Retinal pigment epithelial cell (primary cell): ENCODE results near the gene CDKN1A.

Experiments used
- DNase-seq: peaks from one replicate; pipeline ENCODE4 v3.0.0-alpha.2; 2010; ENCODE audit warnings: low read depth
- H3K4me3 ChIP-seq: 2 replicates; pipeline ENCODE4 v1.5.1; 2011; ENCODE audit warnings: mild to moderate bottlenecking, low read length, control low read depth, moderate library complexity
- TF ChIP-seq, protein P1 (sequence below): conservative IDR thresholded peaks from 2 replicates; pipeline ENCODE4 v1.5.1; 2011; ENCODE audit warnings: low read depth, low read length, control low read depth, inconsistent platforms

The CDKN1A gene

DNA sequence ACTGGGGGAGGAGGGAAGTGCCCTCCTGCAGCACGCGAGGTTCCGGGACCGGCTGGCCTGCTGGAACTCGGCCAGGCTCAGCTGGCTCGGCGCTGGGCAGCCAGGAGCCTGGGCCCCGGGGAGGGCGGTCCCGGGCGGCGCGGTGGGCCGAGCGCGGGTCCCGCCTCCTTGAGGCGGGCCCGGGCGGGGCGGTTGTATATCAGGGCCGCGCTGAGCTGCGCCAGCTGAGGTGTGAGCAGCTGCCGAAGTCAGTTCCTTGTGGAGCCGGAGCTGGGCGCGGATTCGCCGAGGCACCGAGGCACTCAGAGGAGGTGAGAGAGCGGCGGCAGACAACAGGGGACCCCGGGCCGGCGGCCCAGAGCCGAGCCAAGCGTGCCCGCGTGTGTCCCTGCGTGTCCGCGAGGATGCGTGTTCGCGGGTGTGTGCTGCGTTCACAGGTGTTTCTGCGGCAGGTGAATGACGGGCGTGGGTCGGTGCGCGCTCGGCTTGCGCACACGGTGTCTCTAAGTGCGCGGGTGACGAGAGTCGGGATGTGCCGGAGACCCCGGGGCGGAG lies at the start of gene CDKN1A:
Gene CDKN1A (plus strand): TSS at position 227 of the 555 bp plus-strand sequence. CDS start 5,388 bp downstream, outside the sequence.
- no peak for DNase-seq
- TF ChIP-seq, protein P1, sequence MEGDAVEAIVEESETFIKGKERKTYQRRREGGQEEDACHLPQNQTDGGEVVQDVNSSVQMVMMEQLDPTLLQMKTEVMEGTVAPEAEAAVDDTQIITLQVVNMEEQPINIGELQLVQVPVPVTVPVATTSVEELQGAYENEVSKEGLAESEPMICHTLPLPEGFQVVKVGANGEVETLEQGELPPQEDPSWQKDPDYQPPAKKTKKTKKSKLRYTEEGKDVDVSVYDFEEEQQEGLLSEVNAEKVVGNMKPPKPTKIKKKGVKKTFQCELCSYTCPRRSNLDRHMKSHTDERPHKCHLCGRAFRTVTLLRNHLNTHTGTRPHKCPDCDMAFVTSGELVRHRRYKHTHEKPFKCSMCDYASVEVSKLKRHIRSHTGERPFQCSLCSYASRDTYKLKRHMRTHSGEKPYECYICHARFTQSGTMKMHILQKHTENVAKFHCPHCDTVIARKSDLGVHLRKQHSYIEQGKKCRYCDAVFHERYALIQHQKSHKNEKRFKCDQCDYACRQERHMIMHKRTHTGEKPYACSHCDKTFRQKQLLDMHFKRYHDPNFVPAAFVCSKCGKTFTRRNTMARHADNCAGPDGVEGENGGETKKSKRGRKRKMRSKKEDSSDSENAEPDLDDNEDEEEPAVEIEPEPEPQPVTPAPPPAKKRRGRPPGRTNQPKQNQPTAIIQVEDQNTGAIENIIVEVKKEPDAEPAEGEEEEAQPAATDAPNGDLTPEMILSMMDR: no peak
- peak within 1 kb of the TSS; percentile 89 for H3K4me3 ChIP-seq

DNA sequence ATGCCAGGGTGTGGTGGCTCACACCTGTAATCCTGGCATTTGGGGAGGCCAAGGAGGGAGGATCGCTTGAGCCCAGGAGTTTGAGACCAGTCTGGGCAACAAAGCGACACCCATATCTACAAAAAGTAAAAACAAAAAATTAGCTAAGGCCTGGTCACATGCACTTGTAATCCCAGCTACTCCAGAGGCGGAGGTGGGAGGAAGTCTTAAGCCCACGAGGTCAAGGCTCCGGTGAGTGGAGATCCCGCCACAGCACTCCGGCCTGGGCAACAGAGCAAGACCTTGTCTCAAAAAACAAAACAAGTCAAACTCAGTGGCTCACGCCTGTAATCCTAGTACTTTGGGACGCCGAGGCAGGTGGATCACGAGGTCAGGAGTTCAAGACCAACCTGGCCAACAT lies 48.7 kb upstream of the CDKN1A start:
- H3K4me3 ChIP-seq: no peak overlapping the region
- no peak for DNase-seq
- TF ChIP-seq, protein P1: no peak

DNA sequence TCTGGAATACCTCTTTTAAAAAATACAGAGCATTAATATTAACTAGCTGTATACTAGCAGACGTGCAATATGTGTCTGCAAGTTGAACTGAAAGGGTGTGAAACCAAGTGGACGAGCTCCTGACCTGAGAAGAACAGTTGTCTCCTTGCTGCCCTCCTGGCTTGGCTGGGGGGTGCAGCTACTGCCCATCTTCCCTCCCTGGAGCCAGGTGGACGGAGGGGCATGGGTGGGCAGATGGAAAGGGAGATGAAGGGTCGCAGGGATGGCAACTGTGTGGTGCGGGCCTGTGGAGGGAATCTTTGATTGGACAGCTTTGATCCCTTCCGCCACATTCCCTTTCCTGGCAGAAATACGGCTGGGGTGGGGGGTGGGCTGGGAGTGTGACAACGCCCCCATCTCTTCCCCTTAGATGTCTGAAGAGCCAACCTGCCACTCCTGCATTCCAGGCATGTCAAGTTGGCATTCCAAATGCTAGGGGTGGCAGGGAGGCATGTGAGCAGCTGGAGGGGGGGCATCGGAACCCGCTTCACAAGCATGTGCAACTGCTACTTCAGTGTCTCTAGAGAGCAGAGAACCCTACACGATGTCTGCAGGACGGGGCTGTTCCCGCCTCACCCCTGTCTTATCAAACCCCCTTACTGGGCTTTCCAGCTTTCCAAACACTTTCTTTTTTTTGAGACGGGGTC lies 47.0 kb upstream of the CDKN1A start:
- H3K4me3 ChIP-seq: no peak overlapping the region
- no peak for DNase-seq
- TF ChIP-seq, protein P1: no peak

DNA sequence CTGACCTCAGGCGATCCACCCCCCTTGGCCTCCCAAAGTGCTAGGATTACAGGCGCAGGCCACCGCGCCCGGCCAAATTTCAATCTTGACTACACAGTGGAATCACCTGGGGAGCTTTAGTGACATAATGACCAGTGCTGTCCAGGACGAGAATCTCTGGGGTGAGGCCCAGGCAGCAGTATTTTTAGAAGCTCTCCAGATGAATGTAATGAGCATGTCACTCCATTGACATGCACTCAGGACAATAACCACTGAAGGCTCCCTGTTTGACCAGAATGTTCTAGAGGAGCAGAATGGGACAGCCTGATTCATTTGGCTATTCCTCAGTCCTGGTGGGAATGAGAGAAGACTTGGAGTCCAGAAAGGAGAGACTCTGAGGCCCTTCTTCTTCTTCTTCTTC lies 45.1 kb upstream of the CDKN1A start:
- DNase-seq: no peak
- H3K4me3 ChIP-seq: no peak overlapping the region
- TF ChIP-seq, protein P1: no peak

DNA sequence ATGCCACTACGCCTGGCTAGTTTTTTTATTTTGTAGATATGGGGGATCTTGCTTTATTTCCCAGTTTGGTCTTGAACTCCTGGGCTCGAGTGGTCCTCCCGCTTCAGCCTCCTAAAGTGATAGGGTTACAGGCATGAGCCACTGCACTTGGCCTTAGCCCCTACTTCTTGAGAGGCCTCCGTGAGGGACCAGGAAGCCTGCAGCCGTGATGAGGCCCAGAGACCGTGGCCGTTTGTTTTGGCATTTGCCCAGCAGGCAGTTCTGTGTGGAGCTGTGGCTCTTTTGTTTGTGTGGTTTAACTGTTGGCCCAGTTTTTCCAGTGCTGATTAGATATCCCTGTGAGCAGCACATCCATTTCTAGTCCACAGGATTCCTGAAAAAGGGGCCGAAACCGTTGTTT lies 44.6 kb upstream of the CDKN1A start:
- no peak for DNase-seq
- H3K4me3 ChIP-seq: no peak overlapping the region

DNA sequence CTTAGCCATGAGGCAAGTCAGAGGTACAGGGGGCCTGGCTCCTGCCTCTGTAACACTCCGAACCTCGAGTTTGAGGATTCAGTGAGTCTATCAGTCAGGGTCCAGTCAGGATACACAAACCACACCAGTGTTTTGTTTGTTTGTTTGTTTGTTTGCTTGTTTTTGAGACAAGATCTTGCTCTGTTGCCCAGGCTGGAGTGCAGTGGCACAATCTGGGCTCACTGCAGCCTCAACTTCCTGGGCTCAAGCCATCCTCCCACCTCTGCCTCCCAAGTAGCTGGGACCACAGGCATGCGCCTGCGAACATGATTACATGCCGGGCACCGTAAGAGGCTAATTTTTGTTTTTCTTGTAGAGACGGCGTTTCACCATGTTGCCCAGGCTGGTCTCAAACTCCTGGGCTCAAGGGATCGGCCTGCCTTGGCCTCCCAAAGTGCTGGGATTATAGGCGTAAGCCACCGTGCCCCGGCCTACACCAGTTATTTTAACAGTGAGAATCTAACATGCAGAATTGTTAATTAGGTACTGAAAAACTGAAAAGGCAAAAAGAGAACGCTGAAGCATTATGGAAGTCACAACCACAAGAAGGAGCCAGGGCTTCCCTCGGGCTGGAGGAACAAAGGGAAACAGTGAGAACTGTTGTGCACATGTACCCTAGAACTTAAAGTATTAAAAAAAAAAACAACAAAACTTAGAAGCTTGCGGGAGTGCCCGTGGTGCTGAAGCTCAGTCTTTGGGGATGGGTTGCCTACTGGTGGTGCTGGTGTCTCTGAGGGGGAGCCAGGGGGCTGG lies 44.0 kb upstream of the CDKN1A start:
- no peak for DNase-seq
- TF ChIP-seq, protein P1: no peak
- H3K4me3 ChIP-seq: no peak overlapping the region

More for the DNA sequence above, 44.6 kb upstream of the CDKN1A start:
- TF ChIP-seq, protein P1: no peak
